SK-N-SH treated with all-trans-retinoic acid at 6 μM for 48 hours (cell line): ENCODE results near the gene RAP1A.

Experiments
- ATAC-seq: fragments of 200-7000 bp; cut with Tn5 transposase; 3 replicates; pipeline ENCODE4 v1.9.1; 2020; ENCODE audit warnings: mild to moderate bottlenecking, moderate library complexity
- ARNTL ChIP-seq: fragments of 450-650 bp; formaldehyde crosslinking; IDR thresholded peaks from 2 replicates; pipeline ENCODE4 v1.5.0; 2020; ENCODE audit warnings: low read depth, mild to moderate bottlenecking, moderate library complexity, borderline replicate concordance
- BACH2 ChIP-seq: fragments of 250-450 bp; sonication (Bioruptor Pico); IDR thresholded peaks from 2 replicates; pipeline ENCODE4 v1.9.0; 2021; ENCODE audit warnings: mild to moderate bottlenecking, borderline replicate concordance
- CREB5 ChIP-seq: fragments of 250-450 bp; sonication (Bioruptor Pico); IDR thresholded peaks from 2 replicates; pipeline ENCODE4 v1.5.1; 2020; ENCODE audit warnings: low read depth, mild to moderate bottlenecking, moderate library complexity
- CSDC2 ChIP-seq: fragments of 250-450 bp; sonication (Bioruptor Pico); IDR thresholded peaks from 2 replicates; pipeline ENCODE4 v1.5.0; 2020; ENCODE audit warnings: mild to moderate bottlenecking, moderate library complexity
- CSRNP3 ChIP-seq: fragments of 250-450 bp; sonication (Bioruptor Pico); IDR thresholded peaks from 2 replicates; pipeline ENCODE4 v1.5.1; 2021; ENCODE audit warnings: mild to moderate bottlenecking, moderate library complexity
- GLIS3 ChIP-seq: fragments of 250-450 bp; sonication (Bioruptor Pico); IDR thresholded peaks from 2 replicates; pipeline ENCODE4 v1.5.0; 2020; ENCODE audit warnings: mild to moderate bottlenecking, moderate library complexity
- ISL1 ChIP-seq: fragments of 250-450 bp; sonication (Bioruptor Pico); IDR thresholded peaks from 2 replicates; pipeline ENCODE4 v2.1.2; 2022; ENCODE audit warnings: mild to moderate bottlenecking, moderate library complexity
- OSR1 ChIP-seq: fragments of 250-450 bp; sonication (Bioruptor Pico); IDR thresholded peaks from 2 replicates; pipeline ENCODE4 v1.8.0; 2022; ENCODE audit warnings: moderate library complexity, mild to moderate bottlenecking, inconsistent platforms
- PATZ1 ChIP-seq: fragments of 250-450 bp; sonication (Bioruptor Pico); IDR thresholded peaks from 2 replicates; pipeline ENCODE4 v1.8.0; 2020; ENCODE audit warnings: mild to moderate bottlenecking, moderate library complexity, borderline replicate concordance
- POU6F1 ChIP-seq: fragments of 250-450 bp; sonication (Bioruptor Pico); IDR thresholded peaks from 2 replicates; pipeline ENCODE4 v1.8.0; 2021; ENCODE audit warnings: low read depth, mild to moderate bottlenecking, moderate library complexity, borderline replicate concordance
- PPARA ChIP-seq: fragments of 250-450 bp; sonication (Bioruptor Pico); IDR thresholded peaks from 2 replicates; pipeline ENCODE4 v1.5.0; 2020; ENCODE audit warnings: mild to moderate bottlenecking, borderline replicate concordance
- SNAI2 ChIP-seq: fragments of 250-450 bp; sonication (Bioruptor Pico); IDR thresholded peaks from 2 replicates; pipeline ENCODE4 v1.5.0; 2020; ENCODE audit warnings: mild to moderate bottlenecking, moderate library complexity
- TCF4 ChIP-seq: fragments of 250-450 bp; sonication (Bioruptor Pico); IDR thresholded peaks from 2 replicates; pipeline ENCODE4 v1.8.0; 2021; ENCODE audit warnings: mild to moderate bottlenecking, moderate library complexity, borderline replicate concordance
- TOX ChIP-seq: fragments of 250-450 bp; sonication (Bioruptor Pico); IDR thresholded peaks from 2 replicates; pipeline ENCODE4 v1.8.0; 2021; ENCODE audit warnings: mild to moderate bottlenecking, moderate library complexity, borderline replicate concordance
- TSHZ2 ChIP-seq: fragments of 250-450 bp; sonication (Bioruptor Pico); IDR thresholded peaks from 2 replicates; pipeline ENCODE4 v1.5.0; 2020; ENCODE audit warnings: mild to moderate bottlenecking, moderate library complexity
- ZFP3 ChIP-seq: fragments of 250-450 bp; sonication (Bioruptor Pico); IDR thresholded peaks from 2 replicates; pipeline ENCODE4 v1.5.0; 2020; ENCODE audit warnings: mild to moderate bottlenecking, moderate library complexity
- ZFP30 ChIP-seq: fragments of 450-650 bp; formaldehyde crosslinking; IDR thresholded peaks from 2 replicates; pipeline ENCODE4 v1.5.0; 2022; ENCODE audit warnings: mild to moderate bottlenecking, moderate library complexity
- ZNF565 ChIP-seq: fragments of 450-650 bp; formaldehyde crosslinking; conservative IDR thresholded peaks from 2 replicates; pipeline ENCODE4 v1.5.0; 2020; ENCODE audit warnings: low read depth, mild to moderate bottlenecking, moderate library complexity
- ZNF70 ChIP-seq: fragments of 450-650 bp; formaldehyde crosslinking; IDR thresholded peaks from 2 replicates; pipeline ENCODE4 v1.5.0; 2020; ENCODE audit warnings: mild to moderate bottlenecking, moderate library complexity
- ZNF8 ChIP-seq: fragments of 450-650 bp; formaldehyde crosslinking; IDR thresholded peaks from 2 replicates; pipeline ENCODE4 v1.5.0; 2020; ENCODE audit warnings: mild to moderate bottlenecking, moderate library complexity

The RAP1A gene

GRCh38 chr1:111599781-111600693 is 19.6 kb upstream of the RAP1A start:
- no peak for ATAC-seq
- TF ChIP-seq BACH2 (CRISPR knock-in tag), result no peak
- TF ChIP-seq ZFP3 (CRISPR knock-in tag), result no peak
- TF ChIP-seq GLIS3, result no peak
- no peak for TF ChIP-seq CSDC2 (CRISPR knock-in tag)
- no peak for TF ChIP-seq ZNF8
- no peak for TF ChIP-seq ARNTL (CRISPR knock-in tag)
- no peak for TF ChIP-seq POU6F1 (CRISPR knock-in tag)
- no peak for TF ChIP-seq ISL1 (CRISPR knock-in tag)
- no peak for TF ChIP-seq PATZ1 (CRISPR knock-in tag)
- no peak for TF ChIP-seq SNAI2
- TF ChIP-seq TCF4 (CRISPR knock-in tag), result no peak
- TF ChIP-seq TOX (CRISPR knock-in tag), result no peak
- no peak for TF ChIP-seq ZFP30 (CRISPR knock-in tag)
- no peak for TF ChIP-seq ZNF565 (CRISPR knock-in tag)
- no peak for TF ChIP-seq TSHZ2
- TF ChIP-seq CSRNP3, result no peak
- no peak for TF ChIP-seq ZNF70 (CRISPR knock-in tag)
- TF ChIP-seq PPARA (CRISPR knock-in tag), result no peak
- TF ChIP-seq OSR1 (CRISPR knock-in tag), result no peak
- no peak for TF ChIP-seq CREB5 (CRISPR knock-in tag)

GRCh38 chr1:111600886-111601386 is 18.7 kb upstream of the RAP1A start:
- no peak for ATAC-seq
- TF ChIP-seq CSRNP3 (no peak), TOX (CRISPR knock-in tag) (no peak), BACH2 (CRISPR knock-in tag) (no peak), OSR1 (CRISPR knock-in tag) (no peak), ZNF8 (no peak), PPARA (CRISPR knock-in tag) (no peak), POU6F1 (CRISPR knock-in tag) (no peak), TSHZ2 (no peak), TCF4 (CRISPR knock-in tag) (no peak), SNAI2 (no peak), GLIS3 (no peak), ZNF565 (CRISPR knock-in tag) (no peak), ZFP30 (CRISPR knock-in tag) (no peak)
